HG03565 (cell line): ENCODE measurements around the gene ARMC3.
"Not testable (repeated sequence)": the region's sequence is repeated elsewhere in the genome, so short reads cannot be mapped to it uniquely, and the experiment has no call there.

ENCODE experiments used
- ATAC-seq: cut with Tn5 transposase; IDR thresholded peaks from one replicate; pipeline ENCODE4 v1.9.1; 2021; ENCODE audit warnings: mild to moderate bottlenecking, moderate library complexity; ENCODE audit not compliant: unreplicated experiment

The ARMC3 gene

GRCh38 chr10:22925088-22925487, 2.8 kb upstream of the ARMC3 start:
- no peak for ATAC-seq

GRCh38 chr10:22927166-22927565, 687 bp upstream of the ARMC3 start:
- ATAC-seq, result no peak

DNA sequence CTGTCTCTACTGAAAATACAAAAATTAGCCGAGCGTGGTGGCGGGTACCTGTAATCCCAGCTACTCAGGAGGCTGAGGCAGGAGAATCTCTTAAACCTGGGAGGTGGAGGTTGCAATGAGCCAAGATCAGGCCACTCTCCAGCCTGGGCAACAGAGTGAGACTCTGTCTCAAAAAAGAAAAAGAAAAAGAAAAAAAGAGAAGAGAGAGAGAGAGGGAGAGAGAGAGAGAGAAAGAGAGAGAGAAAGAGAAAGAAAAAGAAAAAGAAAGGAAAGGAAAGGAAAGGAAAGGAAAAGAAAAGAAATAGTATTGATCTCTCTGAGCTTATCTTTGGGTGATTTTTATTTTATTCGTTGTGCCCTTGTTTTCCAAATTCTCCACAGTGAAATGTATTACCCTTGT, 1.2 kb downstream of the ARMC3 start:
- not testable (repeated sequence) for ATAC-seq

DNA sequence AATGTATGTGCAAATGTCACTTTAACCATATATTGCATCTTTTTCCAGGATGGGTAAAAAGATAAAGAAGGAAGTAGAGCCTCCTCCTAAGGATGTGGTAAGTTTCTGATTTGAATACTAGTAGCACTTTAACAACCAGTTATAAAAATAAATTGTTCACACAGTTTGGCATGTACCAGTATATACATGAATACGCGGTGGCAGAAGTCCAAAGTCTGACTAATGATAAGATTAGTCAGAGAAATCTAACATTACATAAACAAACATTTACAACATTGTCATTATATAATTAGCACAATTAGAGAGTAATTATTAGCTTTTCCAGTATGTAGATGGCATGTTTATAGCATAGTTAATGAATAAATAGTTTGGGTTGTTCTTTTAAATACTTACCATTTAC, 4.1 kb downstream of the ARMC3 start:
- ATAC-seq, result no peak

- ATAC-seq, result no peak
Measured at GRCh38 chr10:22932626-22933370, 4.9 kb downstream of the ARMC3 start.

DNA sequence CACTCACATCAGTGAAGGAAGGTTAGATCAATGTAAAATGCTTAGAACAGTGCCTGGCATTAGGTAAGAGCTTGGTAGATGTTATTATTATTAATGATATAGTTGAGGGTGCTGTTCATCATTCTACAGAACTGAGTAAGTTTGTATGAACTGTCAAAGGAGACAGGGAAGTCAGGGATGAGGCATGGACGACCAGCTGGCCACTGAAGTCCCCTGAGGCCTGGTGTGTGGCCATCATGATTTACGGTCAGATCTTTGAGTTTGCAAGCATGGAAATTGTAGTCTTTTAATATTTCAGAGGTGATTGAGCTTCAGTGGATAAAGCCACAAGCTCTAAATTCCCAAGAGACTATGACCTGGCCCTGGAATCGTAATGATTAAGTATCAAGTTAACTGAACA, 6.9 kb downstream of the ARMC3 start:
- no peak for ATAC-seq

DNA sequence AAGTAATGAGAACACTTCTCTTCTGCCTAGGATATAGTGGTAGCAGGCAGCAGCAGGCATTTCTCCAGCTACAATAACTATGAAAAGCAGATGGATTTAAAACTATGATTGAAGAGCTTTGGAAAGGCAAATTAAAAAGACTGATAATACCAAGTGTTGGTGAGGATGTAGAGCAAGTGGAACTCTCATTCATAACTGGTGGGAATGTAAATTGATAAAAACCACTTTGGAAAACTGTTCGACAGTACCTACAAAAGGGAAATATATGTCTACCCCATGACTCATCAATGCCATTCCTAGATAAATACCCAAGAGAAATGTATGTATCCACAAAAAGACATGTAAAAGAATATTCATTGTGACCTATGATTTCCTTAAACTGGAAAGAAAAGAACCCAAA, 14.6 kb downstream of the ARMC3 start:
- ATAC-seq, result no peak

DNA sequence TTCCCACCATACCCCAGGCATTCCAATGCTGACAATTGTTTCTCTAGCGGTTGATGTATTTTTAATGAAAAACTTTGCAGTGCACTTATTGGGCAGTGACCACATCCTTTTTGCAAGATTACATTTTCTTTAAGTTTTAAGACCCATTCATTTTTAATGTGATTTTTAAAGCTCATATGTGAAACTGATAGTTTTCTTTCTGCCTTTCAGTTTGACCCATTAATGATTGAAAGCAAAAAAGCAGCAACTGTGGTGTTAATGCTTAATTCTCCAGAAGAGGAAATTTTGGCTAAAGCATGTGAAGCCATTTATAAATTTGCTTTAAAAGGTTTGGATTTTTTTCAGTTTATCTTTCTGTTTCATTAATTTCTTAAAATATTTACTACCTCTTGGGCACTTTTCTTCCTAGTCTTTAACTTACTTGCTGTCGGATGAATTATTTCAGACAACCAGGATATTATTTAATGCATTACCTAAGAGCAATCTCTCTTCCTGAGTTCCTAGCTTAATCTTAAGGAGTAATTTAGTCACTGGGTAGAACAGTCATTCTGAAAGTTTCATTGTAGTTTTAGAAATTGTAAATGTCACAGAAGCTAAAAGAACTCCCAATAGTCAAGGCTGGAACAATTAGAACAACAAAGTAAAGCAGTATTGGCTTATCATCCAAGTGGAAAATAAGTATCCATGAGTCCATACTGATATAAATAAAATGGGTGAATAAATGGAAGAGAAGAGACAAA, 18.3 kb downstream of the ARMC3 start:
- no peak for ATAC-seq

- ATAC-seq, result no peak
Measured at GRCh38 chr10:22954970-22955369, 27.1 kb downstream of the ARMC3 start.

DNA sequence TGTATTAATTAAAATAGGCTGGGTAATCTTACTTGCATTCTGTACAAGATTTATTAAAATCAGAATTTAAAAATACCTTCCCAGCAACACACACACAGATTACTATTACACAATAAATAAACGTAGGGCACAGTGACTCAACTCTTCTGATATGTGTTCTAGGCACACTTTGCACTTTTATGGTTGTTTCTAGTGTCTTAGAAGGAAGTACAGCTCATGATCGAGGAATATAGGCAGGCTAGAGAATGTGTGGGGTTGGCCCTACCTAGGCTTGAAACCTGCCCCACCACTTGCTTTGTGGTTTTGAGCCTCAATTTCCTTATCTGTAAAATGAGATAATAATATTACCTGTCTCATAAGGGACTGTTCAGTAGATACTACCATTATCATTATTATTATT, 30.5 kb downstream of the ARMC3 start:
- no peak for ATAC-seq

- ATAC-seq, result no peak
Measured at GRCh38 chr10:22959292-22959691, 31.4 kb downstream of the ARMC3 start.

- ATAC-seq, result no peak
Measured at GRCh38 chr10:22959950-22960349, 32.1 kb downstream of the ARMC3 start.

DNA sequence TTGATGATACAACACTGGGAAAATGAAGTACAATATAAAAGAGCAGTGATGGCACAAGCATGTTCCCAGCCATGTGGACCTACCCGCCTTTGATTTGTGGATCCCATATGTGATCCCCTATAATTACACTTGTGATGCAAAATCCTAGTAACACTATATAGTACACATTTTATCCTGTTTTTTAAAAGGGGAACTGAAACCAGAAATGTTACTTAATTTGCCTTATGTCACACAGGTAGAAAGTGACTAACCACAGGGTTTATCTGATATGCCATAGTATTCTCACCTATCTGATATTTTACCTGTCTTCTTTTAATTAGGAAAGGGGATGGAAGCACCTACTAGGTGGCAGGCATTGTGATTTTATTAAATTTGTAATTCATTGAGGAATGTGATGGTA, 35.0 kb downstream of the ARMC3 start:
- no peak for ATAC-seq

GRCh38 chr10:22969704-22970103, 41.9 kb downstream of the ARMC3 start:
- no peak for ATAC-seq

DNA sequence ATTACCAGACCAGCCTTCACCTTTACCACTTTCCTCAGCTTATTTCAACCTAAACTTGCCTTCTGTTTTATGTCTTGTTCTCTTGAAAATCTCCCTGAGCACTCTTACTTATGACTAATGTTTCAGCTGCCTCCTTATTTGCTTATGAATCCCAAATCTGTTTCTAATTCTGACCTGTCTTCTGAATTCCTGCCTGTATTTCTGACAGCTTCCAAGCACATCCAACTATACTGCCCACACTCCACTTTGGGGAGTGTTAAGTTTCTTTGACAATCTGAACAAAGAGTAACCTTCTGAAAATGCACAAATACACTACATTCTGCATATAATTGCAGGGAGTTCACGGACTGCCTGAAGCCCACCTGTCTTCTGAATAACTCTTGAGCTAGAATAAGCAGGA, 48.7 kb downstream of the ARMC3 start:
- ATAC-seq, result no peak

GRCh38 chr10:22977751-22978150, 49.9 kb downstream of the ARMC3 start:
- no peak for ATAC-seq

DNA sequence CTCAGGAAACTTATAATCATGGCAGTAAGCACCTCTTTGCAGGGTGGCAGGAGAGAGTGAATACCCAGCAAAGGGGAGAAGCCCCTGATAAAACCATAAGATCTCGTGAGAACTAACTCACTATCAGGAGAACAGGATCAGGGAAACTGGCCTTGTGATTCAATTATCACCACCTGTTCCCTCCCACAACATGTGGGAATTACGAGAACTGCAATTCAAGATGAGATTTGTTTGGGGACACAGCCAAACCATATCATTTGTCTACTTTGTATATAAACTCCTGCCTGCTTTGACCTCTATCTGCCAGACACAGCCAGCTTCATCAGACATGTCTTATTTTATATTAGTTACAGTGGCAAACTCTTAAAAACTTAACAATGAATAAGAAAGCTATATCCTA, 50.4 kb downstream of the ARMC3 start:
- ATAC-seq, result no peak

- ATAC-seq, result no peak
Measured at GRCh38 chr10:22978918-22979317, 51.1 kb downstream of the ARMC3 start.

DNA sequence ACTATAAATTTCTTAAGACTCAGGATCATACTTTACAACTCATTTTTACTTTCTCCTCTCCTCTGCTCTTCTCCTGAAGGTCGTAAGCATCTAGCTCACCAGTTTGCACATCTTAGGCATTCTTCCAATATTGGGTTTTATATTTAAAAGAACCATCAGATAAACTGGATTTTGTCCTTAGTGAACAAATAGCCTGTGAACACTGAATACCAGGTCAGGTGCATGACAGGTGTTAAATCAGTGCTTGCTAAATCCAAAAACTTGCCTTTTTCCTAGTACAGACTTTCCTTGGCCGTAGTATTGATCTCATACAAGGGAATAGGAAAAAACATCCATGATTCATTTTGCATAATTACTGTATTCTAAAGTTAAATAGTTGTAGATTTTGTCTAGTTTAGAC, 53.0 kb downstream of the ARMC3 start:
- ATAC-seq, result no peak

DNA sequence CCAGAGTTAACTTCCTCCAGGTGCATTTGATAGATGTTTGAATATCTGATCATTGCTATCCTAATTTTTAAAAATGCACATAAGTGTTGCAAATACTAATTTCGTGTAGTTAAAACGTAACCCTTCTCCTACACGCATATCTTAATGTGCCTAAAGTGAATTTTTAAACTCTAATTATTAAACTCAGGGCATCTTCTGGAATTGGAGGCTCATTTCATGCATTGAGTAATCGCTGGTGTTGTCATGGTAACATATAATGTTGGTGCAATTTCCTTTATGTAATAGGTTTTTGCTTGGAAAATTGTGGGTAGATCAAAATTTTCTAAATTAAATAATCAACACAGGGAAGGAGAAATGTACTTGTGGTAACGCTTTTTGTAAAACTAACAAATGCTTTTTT, 56.2 kb downstream of the ARMC3 start:
- ATAC-seq, result no peak

- no peak for ATAC-seq
Measured at GRCh38 chr10:22986771-22987542, 59.1 kb downstream of the ARMC3 start.
